ENCODE measurements around the gene PDK2.

PDK2 gene

DNA sequence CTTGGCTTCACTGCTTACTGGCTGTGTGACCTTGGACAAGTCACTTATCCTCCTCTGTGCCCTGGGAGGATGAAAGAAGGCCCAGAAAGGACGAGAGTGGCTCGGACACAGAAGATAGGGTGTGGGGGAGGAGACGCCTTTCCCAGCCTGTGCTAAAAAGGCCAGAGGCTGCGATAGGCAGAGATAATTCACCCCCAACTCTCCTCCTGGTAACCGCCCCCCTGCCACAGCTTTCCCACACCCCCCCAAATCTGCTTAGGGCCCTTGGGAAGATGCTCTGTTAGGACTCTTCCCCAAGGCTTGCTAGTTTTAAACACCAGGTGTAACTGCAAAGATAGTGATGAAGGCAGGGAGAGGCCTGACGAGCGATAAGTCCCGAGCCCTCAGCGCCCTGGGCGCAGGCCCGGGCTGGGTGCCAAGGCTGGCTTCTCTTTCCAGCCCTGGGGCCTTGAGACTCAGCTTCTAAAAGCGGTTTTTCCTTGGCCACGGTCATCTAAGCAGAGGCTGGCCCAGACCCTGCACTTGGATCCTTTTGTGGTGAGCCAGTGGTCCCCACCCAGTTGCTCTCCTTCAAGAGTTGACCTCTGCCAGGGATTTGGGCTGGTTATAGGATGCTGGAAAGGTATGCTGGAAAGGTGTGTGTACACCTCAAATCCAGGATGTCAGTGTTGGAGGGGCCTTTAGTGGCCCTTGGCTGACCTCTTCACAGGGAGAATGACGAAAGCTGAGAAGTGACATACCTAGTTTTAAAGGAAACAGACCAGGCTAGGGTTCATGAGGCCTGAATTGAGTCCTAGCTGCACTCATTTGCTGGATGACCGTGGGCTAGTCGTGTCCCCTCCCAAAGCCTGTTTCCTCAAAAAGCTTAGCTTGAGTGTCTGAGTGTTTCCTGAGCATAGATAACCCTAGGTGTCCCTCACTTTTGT lies 58.8 kb downstream of the PDK2 start:
- no peak overlapping the region for H3K4me3 ChIP-seq (ENCODE audit: low read depth, low read length)
- no peak overlapping the region for H3K18ac ChIP-seq (ENCODE audit: low read length)
- H2BK5ac ChIP-seq (ENCODE audit: low read depth, low read length, poor library complexity) = no peak overlapping the region
- no peak overlapping the region for H4K12ac ChIP-seq (ENCODE audit: low read depth, low read length)
- peak overlapping the region; percentile 36 for H3K9ac ChIP-seq (ENCODE audit: low read length)
- no peak overlapping the region for H2AFZ ChIP-seq (ENCODE audit: insufficient read depth, low read length, poor library complexity)
- H2BK12ac ChIP-seq (ENCODE audit: low read length) = no peak overlapping the region
- no peak for DNase-seq
- H3K79me1 ChIP-seq (ENCODE audit: low read length) = peaks cover 23% of the 10 kb centered on the region
- H3K23ac ChIP-seq (ENCODE audit: low read length) = no peak overlapping the region
- H4K91ac ChIP-seq (ENCODE audit: low read depth, low read length) = no peak overlapping the region
- H3K4me1 ChIP-seq (ENCODE audit: control insufficient read depth in 1 of 2, insufficient read depth in 2 of 2, low read length in 2 of 2) = peaks cover 10 to 14% of the 10 kb centered on the region in 2 experiments
- no peak overlapping the region for H3K14ac ChIP-seq (ENCODE audit: low read length)
- no CpG with 5 or more reads among the region's 16 CpGs for WGBS (ENCODE audit: extremely low coverage, insufficient coverage, insufficient read length)
- no peak overlapping the region for H3K4me2 ChIP-seq (ENCODE audit: low read length)
- no peaks in the 10 kb centered on the region for H3K36me3 ChIP-seq (ENCODE audit: control insufficient read depth in 1 of 2, insufficient read depth in 2 of 2, low read length in 2 of 2)
- H3K79me2 ChIP-seq (ENCODE audit: control insufficient read depth, insufficient read depth, low read length, poor library complexity) = peaks cover 19% of the 10 kb centered on the region
- H3K4ac ChIP-seq (ENCODE audit: low read depth, low read length) = no peak overlapping the region
- H3K27me3 ChIP-seq (ENCODE audit: insufficient read depth, low read length) = peaks cover 2% of the 10 kb centered on the region
- H4K8ac ChIP-seq (ENCODE audit: low read depth, low read length) = no peak overlapping the region
- no peak overlapping the region for H3K27ac ChIP-seq (ENCODE audit: low read depth, low read length)
- peak overlapping the region; percentile 13 for H2AK5ac ChIP-seq (ENCODE audit: low read length)
- no peaks in the 10 kb centered on the region for H3K9me3 ChIP-seq (ENCODE audit: insufficient read depth, low read depth, low read length)
- no peak overlapping the region for H2BK120ac ChIP-seq (ENCODE audit: insufficient read depth, low read length, poor library complexity)

DNA sequence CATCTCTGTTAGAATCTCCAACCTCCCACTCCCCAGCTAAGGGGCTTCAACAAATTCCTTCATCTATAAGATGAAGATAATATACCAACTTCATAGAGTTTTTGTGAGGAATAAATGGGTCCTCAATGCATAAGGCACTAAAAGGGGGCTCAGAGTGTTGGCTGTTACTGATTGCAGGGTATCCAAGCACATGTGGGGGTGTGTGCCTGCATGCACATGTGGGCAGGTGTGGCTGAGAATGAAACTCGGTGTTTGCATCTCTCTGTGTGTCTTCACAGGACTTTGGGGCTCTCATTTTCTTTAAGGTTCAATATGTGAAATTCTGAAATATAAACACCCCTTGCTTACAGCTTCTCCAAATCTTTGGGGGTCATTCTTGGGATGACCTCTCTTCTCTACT lies 59.5 kb downstream of the PDK2 start:
- H3K4ac ChIP-seq (ENCODE audit: low read depth, low read length) = no peak overlapping the region
- H3K79me2 ChIP-seq (ENCODE audit: control insufficient read depth, insufficient read depth, low read length, poor library complexity) = peaks cover 12% of the 10 kb centered on the region
- peaks cover 2% of the 10 kb centered on the region for H3K27me3 ChIP-seq (ENCODE audit: insufficient read depth, low read length)
- no peak for DNase-seq
- H3K79me1 ChIP-seq (ENCODE audit: low read length) = peaks cover 18% of the 10 kb centered on the region
- no peak overlapping the region for H4K8ac ChIP-seq (ENCODE audit: low read depth, low read length)
- H2AFZ ChIP-seq (ENCODE audit: insufficient read depth, low read length, poor library complexity) = no peak overlapping the region
- H3K36me3 ChIP-seq (ENCODE audit: control insufficient read depth in 1 of 2, insufficient read depth in 2 of 2, low read length in 2 of 2) = no peaks in the 10 kb centered on the region
- no peak overlapping the region for H2BK5ac ChIP-seq (ENCODE audit: low read depth, low read length, poor library complexity)
- H3K9ac ChIP-seq (ENCODE audit: low read length) = no peak overlapping the region
- peaks cover 7 to 10% of the 10 kb centered on the region in 2 experiments for H3K4me1 ChIP-seq (ENCODE audit: control insufficient read depth in 1 of 2, insufficient read depth in 2 of 2, low read length in 2 of 2)
- H2BK120ac ChIP-seq (ENCODE audit: insufficient read depth, low read length, poor library complexity) = no peak overlapping the region
- H3K27ac ChIP-seq (ENCODE audit: low read depth, low read length) = no peak overlapping the region
- H3K4me2 ChIP-seq (ENCODE audit: low read length) = no peak overlapping the region
- no peak overlapping the region for H3K23ac ChIP-seq (ENCODE audit: low read length)
- no peak overlapping the region for H3K4me3 ChIP-seq (ENCODE audit: low read depth, low read length)
- WGBS (ENCODE audit: extremely low coverage, insufficient coverage, insufficient read length) = no CpG with 5 or more reads among the region's 1 CpG
- H4K12ac ChIP-seq (ENCODE audit: low read depth, low read length) = no peak overlapping the region
- no peak overlapping the region for H3K14ac ChIP-seq (ENCODE audit: low read length)
- no peak overlapping the region for H4K91ac ChIP-seq (ENCODE audit: low read depth, low read length)
- no peaks in the 10 kb centered on the region for H3K9me3 ChIP-seq (ENCODE audit: insufficient read depth, low read depth, low read length)
- no peak overlapping the region for H2BK12ac ChIP-seq (ENCODE audit: low read length)
- H2AK5ac ChIP-seq (ENCODE audit: low read length) = no peak overlapping the region
- H3K18ac ChIP-seq (ENCODE audit: low read length) = no peak overlapping the region

DNA sequence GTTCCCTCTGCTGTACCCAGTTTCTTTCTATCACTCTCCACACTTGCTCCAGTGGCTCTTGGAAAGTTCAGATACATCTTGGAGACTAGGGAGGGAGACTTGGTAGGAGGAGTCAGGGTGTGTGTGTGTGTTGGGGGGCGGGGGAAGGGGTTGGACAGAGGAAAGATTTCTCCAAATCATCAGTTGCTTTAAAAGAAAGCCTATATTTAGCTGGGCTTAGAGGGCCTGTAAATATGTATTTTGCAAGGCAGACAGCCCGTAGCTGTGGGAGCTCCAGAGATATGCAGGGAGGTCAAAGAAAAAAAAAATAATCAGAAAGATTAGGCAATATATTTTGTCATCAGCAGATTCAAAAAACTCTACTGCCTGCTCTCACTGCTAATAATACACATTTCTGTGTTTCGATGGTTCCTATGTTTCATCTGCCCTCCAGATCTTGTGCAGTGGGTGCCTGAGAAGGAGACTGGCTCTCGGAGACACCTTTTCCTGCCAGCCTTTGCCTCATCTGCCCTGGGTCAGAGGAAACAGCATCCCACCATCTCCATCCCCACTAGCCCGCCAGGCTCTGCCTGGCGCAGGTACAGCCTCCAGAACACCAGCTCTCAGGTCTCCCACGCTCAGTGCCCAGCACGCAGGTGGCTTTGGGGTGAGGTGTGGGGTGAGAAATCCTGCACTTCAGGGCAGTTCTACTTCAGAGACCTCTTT lies 60.1 kb downstream of the PDK2 start:
- no peak overlapping the region for H3K27ac ChIP-seq (ENCODE audit: low read depth, low read length)
- H3K36me3 ChIP-seq (ENCODE audit: control insufficient read depth in 1 of 2, insufficient read depth in 2 of 2, low read length in 2 of 2) = no peaks in the 10 kb centered on the region
- no peak overlapping the region for H3K14ac ChIP-seq (ENCODE audit: low read length)
- H3K9me3 ChIP-seq (ENCODE audit: insufficient read depth, low read depth, low read length) = no peaks in the 10 kb centered on the region
- H2AFZ ChIP-seq (ENCODE audit: insufficient read depth, low read length, poor library complexity) = no peak overlapping the region
- no CpG with 5 or more reads among the region's 8 CpGs for WGBS (ENCODE audit: extremely low coverage, insufficient coverage, insufficient read length)
- peaks cover 6 to 10% of the 10 kb centered on the region in 2 experiments for H3K4me1 ChIP-seq (ENCODE audit: control insufficient read depth in 1 of 2, insufficient read depth in 2 of 2, low read length in 2 of 2)
- H3K79me1 ChIP-seq (ENCODE audit: low read length) = peaks cover 13% of the 10 kb centered on the region
- peak overlapping the region; percentile 18 for H2BK120ac ChIP-seq (ENCODE audit: insufficient read depth, low read length, poor library complexity)
- peaks cover 2% of the 10 kb centered on the region for H3K27me3 ChIP-seq (ENCODE audit: insufficient read depth, low read length)
- H4K8ac ChIP-seq (ENCODE audit: low read depth, low read length) = no peak overlapping the region
- H3K4ac ChIP-seq (ENCODE audit: low read depth, low read length) = no peak overlapping the region
- H3K79me2 ChIP-seq (ENCODE audit: control insufficient read depth, insufficient read depth, low read length, poor library complexity) = peaks cover 6% of the 10 kb centered on the region
- H3K18ac ChIP-seq (ENCODE audit: low read length) = no peak overlapping the region
- H2BK5ac ChIP-seq (ENCODE audit: low read depth, low read length, poor library complexity) = no peak overlapping the region
- no peak overlapping the region for H4K91ac ChIP-seq (ENCODE audit: low read depth, low read length)
- H3K4me3 ChIP-seq (ENCODE audit: low read depth, low read length) = no peak overlapping the region
- DNase-seq = no peak
- H3K4me2 ChIP-seq (ENCODE audit: low read length) = no peak overlapping the region
- H2BK12ac ChIP-seq (ENCODE audit: low read length) = no peak overlapping the region
- H4K12ac ChIP-seq (ENCODE audit: low read depth, low read length) = no peak overlapping the region
- H3K9ac ChIP-seq (ENCODE audit: low read length) = no peak overlapping the region
- peak overlapping the region; percentile 45 for H2AK5ac ChIP-seq (ENCODE audit: low read length)
- H3K23ac ChIP-seq (ENCODE audit: low read length) = no peak overlapping the region

DNA sequence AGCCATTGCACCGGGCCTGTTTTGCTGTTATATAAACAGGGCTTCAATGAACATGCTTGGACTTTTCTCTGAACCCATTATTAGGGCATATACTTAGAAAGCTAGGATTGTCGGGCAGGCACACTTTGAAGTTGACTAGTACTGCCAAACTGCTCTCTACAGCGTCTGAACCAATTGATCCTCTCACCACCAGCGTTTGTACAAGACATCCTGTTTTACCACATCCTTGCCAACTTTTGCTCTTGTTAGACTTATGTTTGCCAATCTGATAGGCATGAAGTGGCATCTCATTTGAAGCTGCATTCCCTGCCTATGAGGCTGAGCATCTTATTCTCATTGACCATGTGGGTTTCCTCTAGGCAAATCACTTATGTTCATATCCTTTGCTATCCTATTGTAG lies 62.7 kb downstream of the PDK2 start:
- no CpG with 5 or more reads among the region's 4 CpGs for WGBS (ENCODE audit: extremely low coverage, insufficient coverage, insufficient read length)
- H3K27ac ChIP-seq (ENCODE audit: low read depth, low read length) = no peak overlapping the region

More for the DNA sequence above, 62.7 kb downstream of the PDK2 start:
- Histone ChIP-seq H2BK12ac (ENCODE audit: low read length) (no peak overlapping the region), H4K12ac (ENCODE audit: low read depth, low read length) (no peak overlapping the region), H3K4me3 (ENCODE audit: low read depth, low read length) (no peak overlapping the region), H2BK5ac (ENCODE audit: low read depth, low read length, poor library complexity) (no peak overlapping the region), H3K4me1 (ENCODE audit: control insufficient read depth in 1 of 2, insufficient read depth in 2 of 2, low read length in 2 of 2) (peaks cover 0 to 8% of the 10 kb centered on the region in 2 experiments), H3K4me2 (ENCODE audit: low read length) (no peak overlapping the region), H3K4ac (ENCODE audit: low read depth, low read length) (no peak overlapping the region), H3K27me3 (ENCODE audit: insufficient read depth, low read length) (peaks cover 2% of the 10 kb centered on the region), H2AFZ (ENCODE audit: insufficient read depth, low read length, poor library complexity) (no peak overlapping the region), H4K8ac (ENCODE audit: low read depth, low read length) (no peak overlapping the region), H3K9ac (ENCODE audit: low read length) (no peak overlapping the region), H3K36me3 (ENCODE audit: control insufficient read depth in 1 of 2, insufficient read depth in 2 of 2, low read length in 2 of 2) (no peaks in the 10 kb centered on the region), H3K18ac (ENCODE audit: low read length) (no peak overlapping the region), H2BK120ac (ENCODE audit: insufficient read depth, low read length, poor library complexity) (no peak overlapping the region), H3K79me2 (ENCODE audit: control insufficient read depth, insufficient read depth, low read length, poor library complexity) (no peaks in the 10 kb centered on the region), H3K9me3 (ENCODE audit: insufficient read depth, low read depth, low read length) (no peaks in the 10 kb centered on the region), H4K91ac (ENCODE audit: low read depth, low read length) (no peak overlapping the region), H3K14ac (ENCODE audit: low read length) (no peak overlapping the region), H2AK5ac (ENCODE audit: low read length) (no peak overlapping the region), H3K23ac (ENCODE audit: low read length) (no peak overlapping the region), H3K79me1 (ENCODE audit: low read length) (no peaks in the 10 kb centered on the region)
- no peak for DNase-seq

Data from trophoblast cell (in vitro differentiated cells and primary cell).